ENCODE data around the gene HAND1. TPM values are rescaled to one million over a fixed set of nuclear protein-coding genes. Genes with fewer than 3 reads are reported as not detected.

Gene HAND1
- total and polyA plus RNA-seq, 2 donors (not counting 1 experiment from before 2014, with no cell fraction given): not detected

- ATAC-seq (ENCODE audit: low read depth): no peak
- H3K36me3 ChIP-seq (replicated peaks in 1 of 2; ENCODE audit: control extremely low read depth in 1 of 2, control insufficient read depth in 1 of 2, extremely low read depth in 1 of 2, insufficient read depth in 2 of 2, low read length in 1 of 2): no peaks in the 10 kb centered on the region
- POLR2A ChIA-PET: no interaction called here
- WGBS (ENCODE audit: insufficient coverage): 16% methylated on average over 15 of the region's 35 CpGs
- peak; percentile 40 for DNase-seq
- H3K27me3 ChIP-seq (replicated peaks in 1 of 4; ENCODE audit: control extremely low read depth in 1 of 4, control insufficient read depth in 3 of 4, insufficient read depth in 4 of 4, low read length in 3 of 4): peaks cover 0 to 86% (median 78%) of the 10 kb centered on the region in 4 experiments
- H3K27ac Mint-ChIP-seq: no peak overlapping the region
- intact Hi-C loops (cut with micrococcal nuclease): loop anchor here (2.0 kb wide), 1 partner anchor 14 kb away; no protein-coding TSS in a partner anchor
- H4K20me1 ChIP-seq (ENCODE audit: control insufficient read depth, insufficient read depth, low read length, poor library complexity, severe bottlenecking): no peaks in the 10 kb centered on the region
- CTCF ChIA-PET: interaction anchor here (3.0 kb wide), 1 partner anchor 139 kb away, joined by 8 read pairs; no protein-coding TSS in a partner anchor
- peak overlapping the region; percentile 54 for H3K4me3 Mint-ChIP-seq
- peak overlapping the region; percentile 63 for H3K4me2 ChIP-seq (replicated peaks; ENCODE audit: low read depth, low read length, poor library complexity, severe bottlenecking)
- H3K4me3 ChIP-seq (ENCODE audit: control extremely low read depth in 1 of 5, extremely low read depth in 1 of 5, insufficient read depth in 1 of 5, low read depth in 2 of 5, low read length in 4 of 5): no peak overlapping the region
- peaks cover 0 to 47% (median 10%) of the 10 kb centered on the region in 3 donors for H3K9me3 ChIP-seq (ENCODE audit: control extremely low read depth in 1 of 3, control insufficient read depth in 2 of 3, insufficient read depth in 1 of 3, low read length in 2 of 3)
- H2AFZ ChIP-seq (ENCODE audit: insufficient read depth, low read depth, low read length, poor library complexity, severe bottlenecking): no peak overlapping the region
- H3K27me3 Mint-ChIP-seq: peaks cover 73% of the 10 kb centered on the region
- no peak for TF ChIP-seq CTCF (IDR thresholded peaks at IDR 0.05)
- peak; percentile 58 for TF ChIP-seq EZH2 (IDR thresholded peaks at IDR 0.05; ENCODE audit: borderline replicate concordance, insufficient read depth, low read depth, low read length, poor library complexity, severe bottlenecking)
- peaks cover 42% of the 10 kb centered on the region for H3K4me1 Mint-ChIP-seq
- H3K4me1 ChIP-seq (ENCODE audit: control insufficient read depth in 2 of 2, insufficient read depth in 2 of 2, low read length in 2 of 2): peaks cover 50 to 62% of the 10 kb centered on the region in 2 donors
- no peak overlapping the region for H3K9ac ChIP-seq (ENCODE audit: low read length)
- H3K27ac ChIP-seq (ENCODE audit: low read length in 2 of 2): no peak overlapping the region
- no peaks in the 10 kb centered on the region for H3K79me2 ChIP-seq (ENCODE audit: control insufficient read depth, insufficient read depth, low read length)
- no peaks in the 10 kb centered on the region for H3K9me3 Mint-ChIP-seq (ENCODE audit: insufficient read depth)
Measured at GRCh38 chr5:154472871-154473580, 5.0 kb downstream of the HAND1 start.
